Superior temporal gyrus (tissue), 1 donor: ENCODE data around the gene LENG8.

Source experiments
- DNase-seq: peaks from one replicate; pipeline ENCODE4 v3.0.0-alpha.2; 2016; ENCODE audit errors: extremely low spot score

Gene LENG8

DNA sequence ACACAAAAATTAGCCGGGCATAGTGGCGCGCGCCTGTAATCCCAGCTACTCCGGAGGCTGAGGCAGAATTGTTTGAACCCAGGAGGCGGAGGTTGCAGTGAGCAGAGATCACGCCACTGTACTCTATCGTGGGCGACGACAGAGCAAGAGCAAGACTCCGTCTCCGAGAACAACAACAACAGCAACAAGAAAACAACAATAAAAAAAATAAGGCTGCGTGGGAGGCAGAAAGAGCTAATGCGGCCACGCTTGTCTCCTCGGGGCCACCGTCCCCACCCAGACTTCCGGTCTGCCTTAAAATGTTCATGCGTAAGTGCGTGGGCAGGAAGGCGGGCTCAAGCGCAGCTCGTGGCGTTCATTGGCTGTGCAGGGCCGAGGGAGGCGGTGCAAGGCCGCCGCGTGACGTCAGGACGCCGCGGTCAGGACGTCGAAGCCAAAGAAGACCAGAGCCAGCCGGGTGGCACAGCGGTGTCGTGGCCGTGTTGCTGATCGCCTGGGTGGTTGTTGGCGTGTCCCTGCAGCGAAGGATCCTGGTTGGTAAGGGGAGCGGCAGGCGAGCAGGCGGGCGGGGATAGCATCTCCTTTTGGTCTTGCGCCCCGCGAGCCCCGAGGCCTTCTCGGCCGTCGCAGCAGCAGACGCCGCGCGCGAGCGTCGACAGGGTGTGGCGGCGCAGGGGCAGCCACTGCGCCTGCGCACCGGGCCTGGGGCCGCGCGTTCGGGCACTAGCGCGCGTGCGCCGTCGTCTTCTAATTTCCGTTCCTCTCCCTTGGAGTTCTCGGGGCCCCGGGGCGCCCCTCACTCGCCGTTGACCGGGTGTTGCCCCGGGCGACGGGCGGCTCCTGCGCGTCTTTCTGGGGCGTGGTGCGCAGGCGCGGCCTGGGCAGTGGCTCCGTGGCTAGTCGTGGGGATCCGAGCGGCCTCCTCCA, at the start of gene LENG8:
LENG8 (plus strand) TSS at position 426 of the 927 bp plus-strand sequence. CDS start 2,146 bp downstream, outside the sequence.
- peak; percentile 99 for DNase-seq

DNA sequence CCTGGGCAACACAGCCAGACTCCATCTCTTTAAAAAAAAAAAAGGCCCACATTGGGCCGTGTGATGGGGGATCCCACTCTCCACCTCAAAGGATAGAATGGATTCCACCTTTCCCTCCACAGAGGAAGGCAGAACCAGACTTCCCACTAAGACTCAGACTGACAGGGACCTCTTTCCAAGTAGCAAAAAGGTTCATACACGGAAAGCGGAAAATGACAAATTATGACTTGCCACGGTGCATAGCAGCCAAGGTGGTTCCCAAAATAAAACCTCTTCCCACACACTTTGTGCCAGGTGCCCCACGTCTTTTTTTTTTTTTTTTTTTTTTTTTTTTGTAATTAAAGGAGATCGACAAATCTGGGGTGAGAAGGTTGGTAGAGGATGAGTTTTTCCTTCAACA, 48.1 kb upstream of the LENG8 start:
- peak; percentile 1 for DNase-seq

DNA sequence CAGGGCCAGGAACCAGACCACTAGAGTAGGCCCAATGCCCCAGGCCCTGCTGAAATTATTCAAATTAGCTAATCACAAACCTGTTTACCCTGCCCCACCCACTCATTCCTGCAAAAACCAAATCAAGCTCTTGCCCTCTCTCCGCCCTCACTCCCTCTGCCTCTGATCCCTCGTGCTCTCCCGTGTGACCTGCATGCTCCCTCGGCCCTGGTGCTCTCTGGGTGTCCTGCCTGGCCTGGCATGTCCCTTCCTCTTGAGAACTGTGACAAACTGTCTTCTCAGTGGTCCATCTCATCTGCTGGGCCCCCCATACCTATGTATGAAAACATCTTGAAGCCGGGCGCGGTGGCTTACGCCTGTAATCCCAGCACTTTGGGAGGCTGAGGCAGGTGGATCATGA, 45.9 kb upstream of the LENG8 start:
- DNase-seq = no peak

DNA sequence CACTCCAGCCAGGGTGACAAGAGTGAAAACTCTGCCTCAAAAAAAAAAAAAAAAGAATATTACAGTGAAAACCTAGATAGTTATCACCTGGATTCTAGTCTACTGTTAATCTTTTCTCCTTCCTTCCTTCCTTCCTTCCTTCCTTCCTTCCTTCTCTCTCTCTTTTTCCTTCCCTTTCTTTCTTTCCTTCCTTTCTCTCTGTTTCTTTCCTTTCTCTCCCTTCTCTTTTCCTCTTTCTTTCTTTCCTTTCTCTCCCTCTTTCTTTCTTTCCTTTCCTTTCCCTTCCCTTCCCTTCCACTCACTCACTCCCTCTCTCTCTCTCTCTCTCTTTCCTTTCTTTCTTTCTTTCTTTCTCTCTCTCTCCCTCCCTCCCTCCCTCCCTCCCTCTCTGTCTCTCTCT, 43.4 kb upstream of the LENG8 start:
- DNase-seq = no peak

DNA sequence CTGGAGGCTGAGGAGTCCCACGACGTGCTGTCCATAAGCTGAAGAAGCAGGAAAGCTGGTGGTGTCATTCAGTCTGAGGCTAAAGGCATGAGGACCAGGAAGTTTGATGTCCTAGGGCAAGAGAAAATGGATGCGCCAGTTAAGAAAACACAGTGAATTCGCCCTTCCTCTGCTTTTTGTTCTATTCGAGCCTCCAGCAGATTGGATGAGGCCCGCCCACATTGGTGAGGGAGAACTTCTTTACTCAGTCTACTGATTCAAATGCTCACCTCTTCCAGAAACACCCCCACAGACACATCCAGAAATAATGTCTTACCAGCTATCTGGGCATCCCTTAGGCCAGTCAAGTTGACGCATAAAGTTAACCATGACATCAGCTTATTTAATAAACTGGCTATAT, 41.2 kb upstream of the LENG8 start:
- DNase-seq = no peak

DNA sequence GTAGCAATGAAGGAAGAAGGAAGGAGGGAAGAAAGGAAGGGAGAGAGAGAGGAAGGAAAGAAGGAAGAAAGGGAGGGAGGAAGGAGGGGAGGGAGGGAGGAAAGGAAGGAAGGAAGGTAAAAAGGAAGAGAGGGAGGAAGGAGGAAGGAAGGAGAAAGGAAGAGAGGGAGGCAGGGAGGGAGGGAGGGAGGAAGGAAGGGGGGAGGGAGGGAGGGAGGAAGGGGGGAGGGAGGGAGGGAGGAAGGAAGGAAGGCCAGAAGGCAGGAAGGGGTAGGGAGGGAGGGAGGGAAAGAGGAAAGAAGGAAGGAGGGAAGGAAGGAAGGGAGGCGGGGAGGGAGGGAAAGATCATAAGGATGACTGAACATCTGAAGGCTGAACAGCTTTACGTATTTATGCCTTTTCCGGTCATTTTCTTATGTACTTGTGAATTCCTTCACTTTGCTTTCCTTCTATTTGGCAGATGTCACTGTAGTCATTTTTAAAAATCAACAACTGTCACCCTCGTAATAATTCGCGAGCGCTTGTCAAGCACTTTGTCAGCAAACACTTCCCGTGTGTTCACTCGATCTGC, 40.5 kb upstream of the LENG8 start:
- no peak for DNase-seq

DNA sequence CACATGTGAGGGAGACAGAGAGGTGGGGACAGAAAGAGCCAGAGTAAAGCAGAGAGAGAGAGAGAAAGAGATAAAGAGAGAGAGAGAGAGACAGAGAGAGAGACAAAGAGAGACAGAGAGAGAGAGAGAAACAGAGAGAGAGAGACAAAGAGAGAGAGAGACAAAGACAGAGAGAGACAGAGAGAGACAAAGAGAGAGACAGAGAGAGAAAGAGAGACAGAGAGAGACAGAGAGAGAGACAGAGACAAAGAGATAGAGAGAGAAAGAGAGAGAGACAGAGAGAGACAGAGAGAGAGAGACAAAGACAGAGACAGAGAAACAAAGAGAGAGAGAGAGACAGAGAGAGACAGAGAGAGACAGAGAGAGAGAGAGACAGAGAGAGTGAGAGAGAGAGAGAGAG, 38.0 kb upstream of the LENG8 start:
- no peak for DNase-seq

DNA sequence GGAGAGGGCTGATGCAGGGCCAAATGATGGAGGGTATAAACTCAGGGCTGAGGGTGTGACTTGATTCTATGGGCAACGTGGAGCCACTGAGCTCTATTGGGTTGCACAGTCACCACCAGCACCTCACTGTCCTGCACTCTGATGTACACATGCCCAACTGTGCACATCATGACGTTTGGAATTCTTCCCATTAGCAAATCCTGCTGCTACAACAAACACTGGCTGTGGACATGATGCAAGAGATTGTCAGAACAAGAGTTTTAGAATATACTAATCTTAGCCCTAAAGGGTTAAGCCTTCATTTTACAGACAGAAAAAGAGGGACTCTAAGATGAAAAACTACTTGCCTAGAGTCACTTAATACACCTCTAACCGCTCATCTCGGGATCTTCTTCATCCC, 36.1 kb upstream of the LENG8 start:
- DNase-seq = no peak

DNA sequence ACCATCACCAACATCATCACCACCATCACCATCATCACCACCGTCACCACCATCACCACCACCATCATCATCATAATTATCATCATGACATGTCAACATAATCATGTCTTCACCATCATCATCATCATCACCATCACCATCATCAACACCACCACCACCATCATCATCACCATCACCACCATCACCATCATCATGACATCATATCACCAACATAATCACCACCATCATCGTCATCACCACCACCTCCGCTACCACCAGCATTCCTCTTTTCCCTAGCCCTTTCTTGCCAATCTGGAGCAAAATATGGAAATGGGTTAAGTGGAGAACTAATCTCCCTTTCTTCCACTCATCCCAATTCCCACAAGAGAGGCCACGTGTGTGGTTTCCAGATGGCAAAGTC, 34.8 kb upstream of the LENG8 start:
- DNase-seq = no peak

DNA sequence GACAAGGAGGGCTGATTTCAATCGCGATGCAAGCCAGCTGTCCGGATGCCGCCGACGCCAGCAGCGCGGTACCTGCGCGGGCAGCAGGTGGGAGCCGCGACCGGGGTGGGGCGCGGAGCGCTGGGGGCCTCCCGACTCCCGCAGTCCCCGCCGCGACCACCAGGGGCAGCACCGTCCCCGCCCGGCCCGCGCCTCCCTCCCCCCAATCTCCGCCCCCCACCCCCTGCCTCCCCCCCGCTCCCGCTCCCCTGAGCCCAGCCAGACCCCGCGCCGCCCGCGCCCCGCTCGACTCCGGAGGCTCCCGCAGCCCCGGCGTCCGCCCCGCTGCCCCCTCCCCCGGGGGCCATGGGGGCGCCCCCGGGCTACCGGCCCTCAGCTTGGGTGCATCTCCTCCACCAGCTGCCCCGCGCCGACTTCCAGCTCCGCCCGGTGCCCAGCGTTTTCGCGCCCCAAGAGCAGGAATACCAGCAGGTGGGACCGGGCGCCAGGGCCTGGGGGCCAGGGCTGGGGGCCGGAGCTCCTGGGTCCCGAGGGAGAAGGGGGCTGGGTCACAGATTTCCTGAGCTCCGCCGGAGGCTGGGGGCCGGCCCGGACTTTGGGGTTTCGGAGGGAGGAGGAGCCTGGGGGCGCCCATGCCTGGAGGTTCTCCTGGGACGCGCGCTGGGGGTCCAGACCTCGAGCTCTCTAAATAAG, 33.6 kb upstream of the LENG8 start, which contains the start of gene TTYH1:
TTYH1 (plus strand) TSS at position 257 of the 693 bp plus-strand sequence; CDS start at position 346, 89 bp downstream.
- no peak for DNase-seq

DNA sequence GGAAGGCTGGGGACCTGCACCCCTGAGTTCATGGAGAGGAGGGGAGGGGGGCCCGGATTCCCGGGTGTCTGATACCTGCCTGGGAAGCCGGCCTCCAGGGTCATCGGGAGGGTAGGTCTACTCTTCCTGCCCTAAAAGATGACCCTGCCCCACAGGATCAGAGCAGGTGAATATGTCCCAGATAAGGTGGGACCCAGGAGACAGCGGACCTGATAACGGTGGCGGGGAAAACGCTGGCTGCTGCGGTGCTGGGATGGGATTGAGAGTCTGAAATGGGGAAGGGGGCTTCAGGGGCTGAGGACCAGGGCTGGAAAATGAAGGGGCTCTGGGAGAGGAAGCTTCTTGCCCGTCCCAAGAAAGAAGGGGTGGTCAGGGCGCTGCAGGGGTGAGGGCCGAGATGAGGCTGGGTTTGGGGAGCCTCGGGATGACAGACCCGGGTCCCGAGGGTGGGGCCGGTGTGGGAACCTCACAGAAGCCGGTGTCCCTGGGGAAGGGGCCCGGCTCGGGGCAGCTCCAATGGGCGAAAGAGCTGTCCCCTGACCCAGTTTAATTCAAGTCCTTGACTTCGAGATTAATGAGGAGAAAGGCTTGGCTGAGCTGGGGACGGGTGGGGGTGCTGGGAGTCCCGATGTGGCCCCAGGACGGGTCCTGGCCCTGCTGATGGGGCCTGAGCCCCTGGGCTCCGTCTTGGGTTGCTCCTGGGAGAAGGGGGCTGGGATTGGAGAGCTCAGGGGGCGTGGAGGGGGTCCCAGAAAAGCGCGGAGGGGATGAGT, 32.9 kb upstream of the LENG8 start:
- no peak for DNase-seq

DNA sequence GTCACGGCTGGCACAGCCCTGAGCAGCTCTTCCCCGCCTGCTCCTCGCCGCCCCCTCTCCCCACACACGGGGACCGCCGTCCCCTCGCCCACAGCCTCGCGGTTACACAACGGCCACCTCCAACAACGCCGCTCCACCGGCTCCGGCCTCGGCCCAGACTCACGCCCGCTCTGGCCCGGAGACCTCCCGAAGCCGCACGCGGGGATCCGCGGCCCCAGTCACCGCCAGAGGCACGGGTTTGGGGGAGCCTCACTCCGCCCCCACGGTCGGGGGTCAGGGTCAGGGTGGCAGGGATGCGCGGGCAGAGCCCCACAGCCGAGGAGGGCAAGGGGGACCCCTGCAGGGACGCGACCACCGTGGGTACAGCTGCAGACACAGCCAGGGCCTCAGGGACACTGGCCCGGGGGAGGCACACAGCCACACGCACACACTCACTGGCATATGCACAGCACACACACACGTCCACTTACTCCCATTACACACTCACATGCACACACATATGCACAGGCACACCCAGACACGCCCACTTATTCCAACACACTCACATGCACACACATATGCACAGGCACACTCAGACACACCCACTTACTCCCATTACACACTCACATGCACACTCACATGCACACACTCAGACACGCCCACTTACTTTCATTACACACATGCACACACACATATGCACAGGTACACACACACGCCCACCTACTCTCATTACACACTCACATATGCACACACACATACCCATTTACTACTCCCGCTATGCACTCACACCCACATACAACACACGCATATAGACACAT, 32.1 kb upstream of the LENG8 start:
- DNase-seq = no peak

DNA sequence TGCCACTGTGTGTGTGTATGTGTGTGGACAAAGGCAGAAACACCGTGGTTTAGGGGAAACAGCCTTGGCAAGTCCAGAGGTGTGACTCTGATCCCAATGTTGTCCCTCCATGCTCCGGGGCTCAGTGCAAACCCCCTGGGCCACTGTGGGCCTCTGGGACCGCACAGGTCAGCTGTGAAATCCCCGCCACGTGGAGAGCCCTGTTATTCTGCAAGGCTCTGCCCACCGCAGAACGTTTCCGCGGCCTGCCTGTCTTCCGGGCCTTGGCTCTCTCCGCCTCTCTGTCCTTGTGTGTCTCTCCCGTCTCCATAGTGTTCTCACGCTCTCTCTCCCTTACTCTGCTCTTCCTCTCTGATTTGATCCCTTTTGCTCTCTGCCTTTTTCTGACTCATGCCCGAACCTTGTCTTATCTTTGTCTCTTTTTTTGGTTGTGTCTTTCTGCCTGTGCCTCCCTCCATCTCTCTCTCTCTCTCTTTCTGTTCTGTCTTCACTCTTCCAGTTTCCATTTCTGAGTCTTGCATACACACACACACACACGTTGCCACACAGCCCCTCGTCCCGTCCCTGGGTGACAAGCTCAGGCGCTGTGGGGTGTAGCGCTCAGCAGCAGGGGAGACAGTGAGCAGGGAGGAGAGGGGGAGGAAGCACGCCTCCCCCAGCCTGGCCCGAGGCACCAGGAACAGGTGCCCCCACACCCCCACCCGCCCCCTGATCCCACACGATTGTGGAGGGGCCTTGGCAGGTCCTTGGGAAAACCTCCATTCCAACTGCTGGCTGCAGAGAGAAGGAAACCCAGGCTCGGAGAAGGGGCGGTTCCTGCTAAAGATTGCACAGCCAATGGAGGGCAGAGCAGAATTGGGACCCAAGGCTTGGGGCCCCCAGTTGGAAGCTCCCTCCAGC, 30.7 kb upstream of the LENG8 start:
- DNase-seq = peak; percentile 75

DNA sequence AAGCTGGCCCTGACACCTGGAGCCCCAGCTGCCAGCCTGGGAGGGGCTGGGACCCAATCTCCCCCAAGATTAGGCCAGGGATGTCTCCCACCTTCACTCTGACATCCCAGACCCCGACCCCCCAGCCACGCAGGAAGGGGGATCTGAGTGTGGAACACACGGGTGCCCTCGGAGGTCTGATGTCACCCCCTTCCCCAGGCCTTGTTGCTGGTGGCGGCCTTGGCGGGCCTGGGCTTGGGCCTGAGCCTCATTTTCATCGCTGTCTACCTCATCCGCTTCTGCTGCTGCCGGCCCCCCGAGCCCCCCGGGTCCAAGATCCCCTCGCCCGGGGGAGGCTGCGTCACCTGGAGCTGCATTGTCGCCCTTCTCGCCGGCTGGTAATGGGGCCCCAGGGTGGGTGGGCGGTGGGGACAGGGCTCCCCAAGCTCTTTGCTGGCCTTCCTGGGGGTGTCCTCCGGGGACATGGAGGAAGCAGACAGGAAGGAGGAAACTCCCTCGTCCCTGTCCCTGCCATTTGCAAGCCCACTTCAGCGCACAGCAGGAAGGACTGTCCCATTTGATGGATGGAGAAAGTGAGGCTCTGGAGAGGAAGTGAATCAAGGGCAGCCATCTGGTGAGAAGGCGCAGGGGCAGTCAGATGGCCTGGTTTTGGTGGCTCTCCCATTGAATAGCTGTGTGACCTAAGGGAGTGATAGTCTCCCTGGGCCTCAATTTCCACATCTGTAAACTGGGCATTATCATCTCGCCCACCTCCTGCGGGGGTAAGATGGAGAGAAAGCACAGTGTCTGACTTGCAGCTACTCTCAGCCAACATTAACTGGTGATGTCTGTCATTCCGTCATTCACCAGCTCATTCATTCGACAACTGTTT, 29.8 kb upstream of the LENG8 start:
- no peak for DNase-seq

DNA sequence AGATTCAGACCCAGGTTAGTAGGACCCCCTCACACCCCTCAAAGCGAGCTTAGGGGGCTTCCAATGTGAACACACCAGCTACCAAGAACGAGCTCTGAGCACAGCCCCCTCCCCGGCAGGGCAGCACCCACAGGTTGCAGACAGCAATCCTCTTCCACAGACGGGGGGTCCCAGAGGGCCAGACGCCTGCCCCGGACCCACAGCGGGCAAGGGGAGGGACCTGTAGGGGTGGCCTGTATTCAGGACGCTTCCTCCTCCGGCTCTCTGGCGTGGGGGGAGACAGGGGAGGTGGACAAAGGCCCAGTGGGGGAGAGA, 29.0 kb upstream of the LENG8 start:
- no peak for DNase-seq

DNA sequence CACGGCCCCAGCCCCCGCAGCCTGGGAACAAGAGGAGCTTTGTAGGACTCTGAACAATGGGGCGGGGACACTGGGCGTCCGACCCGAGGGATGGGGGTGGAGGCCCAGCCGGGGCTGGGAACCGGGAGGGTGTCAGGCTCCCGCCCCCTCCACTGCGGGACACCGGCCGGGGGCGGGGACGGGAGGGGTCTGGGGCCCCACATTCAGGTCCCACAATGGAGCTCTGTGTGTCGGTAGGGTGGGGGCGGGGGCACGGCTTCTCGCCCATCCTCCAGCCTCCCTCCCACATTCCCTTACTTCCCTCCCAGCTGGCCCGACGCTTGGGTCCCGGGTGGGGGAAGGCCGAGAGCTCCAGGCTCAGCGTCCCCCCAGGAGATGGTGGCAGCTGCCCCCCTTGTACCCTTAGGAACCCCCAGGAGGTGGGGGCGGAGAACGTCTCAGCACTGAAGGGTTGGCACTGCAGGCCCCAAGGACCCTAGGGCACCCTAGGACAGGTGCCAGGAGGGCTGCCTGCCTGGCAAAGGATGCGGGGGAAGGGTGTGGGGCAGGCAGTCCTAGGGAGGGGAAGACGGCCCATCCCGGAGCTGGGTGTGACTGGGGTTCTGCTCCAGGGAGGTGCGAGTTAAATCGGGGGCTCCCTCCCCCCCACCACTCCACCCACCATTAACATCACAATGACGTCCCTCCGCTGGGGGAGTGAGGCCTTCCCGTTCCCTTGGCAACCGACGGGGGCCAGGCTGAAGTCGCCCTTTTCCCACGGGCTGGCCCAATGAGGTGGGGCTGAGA, 28.4 kb upstream of the LENG8 start:
- DNase-seq = peak; percentile 96

DNA sequence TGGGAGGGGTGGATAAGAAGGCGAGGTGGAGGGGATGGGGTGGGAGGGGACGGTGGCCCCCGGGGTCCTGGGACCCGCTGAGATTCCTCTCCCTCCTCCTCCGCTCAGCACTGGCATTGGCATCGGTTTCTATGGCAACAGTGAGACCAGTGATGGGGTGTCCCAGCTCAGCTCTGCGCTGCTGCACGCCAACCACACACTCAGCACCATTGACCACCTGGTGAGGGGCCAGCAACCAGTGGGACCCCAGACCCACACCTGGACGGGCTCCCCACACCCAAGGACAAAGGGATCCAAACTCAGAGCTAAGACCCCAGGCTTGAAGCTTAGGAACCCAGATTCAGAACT, 27.9 kb upstream of the LENG8 start:
- DNase-seq = peak; percentile 87

DNA sequence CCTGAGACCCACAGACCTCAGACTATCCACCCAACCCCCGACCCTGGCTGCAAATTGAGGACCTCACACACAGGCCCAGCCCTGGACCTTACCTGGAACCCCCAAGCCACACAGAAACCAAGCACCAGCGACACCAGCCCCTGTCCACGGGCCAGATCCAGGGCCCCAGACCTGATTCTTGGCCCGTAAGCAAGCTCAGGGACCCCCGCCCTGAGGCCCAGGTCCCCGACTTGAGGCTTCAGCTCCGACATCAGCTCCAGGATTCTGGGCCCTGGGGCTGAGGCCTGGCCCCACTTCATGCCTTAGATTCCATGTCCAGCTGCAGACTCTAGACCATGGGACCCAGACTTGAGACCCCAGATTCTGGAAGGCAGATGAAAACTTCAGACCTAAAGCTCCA, 27.5 kb upstream of the LENG8 start:
- no peak for DNase-seq
